SKM-1 (cell line): Measurements from ENCODE around the gene PARP8.
"Not testable (repeated sequence)": the region's sequence is repeated elsewhere in the genome, so short reads cannot be mapped to it uniquely, and the experiment has no call there.

ENCODE experiments used
- DNase-seq: peaks from one replicate; lab custom pipeline; 2025; ENCODE audit not compliant: unreplicated experiment; lab: John Stamatoyannopoulos, UW

The PARP8 gene

DNA sequence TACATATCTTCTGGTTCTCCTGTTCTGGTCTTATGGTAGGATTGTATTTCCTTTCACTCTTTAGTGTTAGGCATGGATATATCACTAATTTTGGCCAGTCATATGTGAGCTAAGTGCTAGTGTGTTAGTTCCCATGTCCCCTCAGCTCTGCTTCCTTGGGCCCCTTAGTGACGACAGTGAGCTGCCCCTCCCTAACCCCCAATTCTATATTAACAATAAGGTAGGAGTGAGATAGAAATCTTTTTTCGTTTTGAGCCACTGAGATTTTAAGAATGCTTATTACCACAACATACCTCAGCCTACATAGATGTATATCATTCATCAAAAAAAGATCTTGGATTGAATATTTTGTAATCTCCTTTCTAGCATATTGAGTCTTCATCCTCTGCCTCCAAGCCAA is 100.5 kb downstream of the PARP8 start:
- no peak for DNase-seq

DNA sequence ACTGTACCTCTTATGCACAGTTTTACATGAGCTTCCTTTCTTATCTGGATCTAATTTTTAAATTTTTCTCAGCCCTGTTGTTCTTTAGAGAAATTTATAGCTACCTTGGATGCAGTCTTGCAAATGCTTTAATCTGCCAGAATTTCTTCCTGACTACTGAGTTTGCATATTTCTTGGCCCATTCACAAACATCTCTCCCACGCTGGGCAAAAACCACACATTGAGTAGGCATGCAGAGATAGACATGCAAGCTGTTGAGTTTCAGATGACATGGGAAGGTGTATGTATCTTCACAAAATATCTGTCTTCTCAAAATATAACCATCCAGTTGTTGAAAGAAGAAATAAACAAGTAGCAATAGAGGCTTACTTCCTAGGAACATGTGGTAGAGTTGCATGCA is 101.2 kb downstream of the PARP8 start:
- no peak for DNase-seq

DNA sequence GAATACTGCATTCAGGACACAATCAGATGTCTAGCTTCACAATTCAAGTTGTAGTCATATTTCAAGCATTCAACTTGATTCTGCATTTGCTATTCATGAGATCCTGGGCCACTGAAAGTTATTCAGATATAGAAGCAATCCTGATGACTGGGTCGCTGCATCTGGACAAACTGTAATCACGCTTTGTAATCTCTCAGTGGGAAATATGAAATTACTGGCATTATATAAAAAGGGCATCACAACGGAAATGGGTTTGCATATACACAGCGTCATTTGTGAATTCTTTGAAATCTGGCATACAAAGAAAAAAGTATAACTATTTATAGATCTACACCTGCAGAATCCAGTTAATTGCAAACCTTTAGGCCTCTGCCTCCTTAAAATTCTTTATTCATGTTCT is 102.2 kb downstream of the PARP8 start:
- DNase-seq: no peak

GRCh38 chr5:50770441-50770840 is 104.0 kb downstream of the PARP8 start:
- no peak for DNase-seq

DNA sequence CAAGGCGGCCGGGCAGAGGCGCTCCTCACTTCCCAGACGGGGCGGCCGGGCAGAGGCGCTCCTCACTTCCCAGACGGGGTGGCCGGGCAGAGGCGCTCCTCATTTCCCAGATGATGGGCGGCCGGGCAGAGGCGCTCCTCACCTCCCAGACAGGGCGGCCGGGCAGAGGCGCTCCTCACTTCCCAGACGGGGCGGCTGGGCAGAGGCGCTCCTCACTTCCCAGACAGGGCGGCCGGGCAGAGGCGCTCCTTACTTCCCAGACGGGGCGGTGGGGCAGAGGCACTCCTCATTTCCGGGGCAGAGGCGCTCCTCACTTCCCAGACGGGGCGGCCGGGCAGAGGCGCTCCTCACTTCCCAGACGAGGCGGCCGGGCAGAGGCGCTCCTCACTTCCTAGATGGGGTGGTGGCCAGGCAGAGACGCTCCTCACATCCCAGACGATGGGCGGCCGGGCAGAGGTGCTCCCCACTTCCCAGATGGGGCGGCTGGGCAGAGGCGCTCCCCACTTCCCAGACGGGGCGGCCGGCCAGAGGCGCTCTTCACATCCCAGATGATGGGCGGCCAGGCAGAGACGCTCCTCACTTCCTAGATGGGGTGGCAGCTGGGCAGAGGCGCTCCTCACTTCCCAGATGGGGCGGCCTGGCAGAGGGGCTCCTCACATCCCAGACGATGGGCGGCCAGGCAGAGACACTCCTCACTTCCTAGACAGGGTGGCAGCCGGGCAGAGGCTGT is 108.2 kb downstream of the PARP8 start:
- DNase-seq: not testable (repeated sequence)

DNA sequence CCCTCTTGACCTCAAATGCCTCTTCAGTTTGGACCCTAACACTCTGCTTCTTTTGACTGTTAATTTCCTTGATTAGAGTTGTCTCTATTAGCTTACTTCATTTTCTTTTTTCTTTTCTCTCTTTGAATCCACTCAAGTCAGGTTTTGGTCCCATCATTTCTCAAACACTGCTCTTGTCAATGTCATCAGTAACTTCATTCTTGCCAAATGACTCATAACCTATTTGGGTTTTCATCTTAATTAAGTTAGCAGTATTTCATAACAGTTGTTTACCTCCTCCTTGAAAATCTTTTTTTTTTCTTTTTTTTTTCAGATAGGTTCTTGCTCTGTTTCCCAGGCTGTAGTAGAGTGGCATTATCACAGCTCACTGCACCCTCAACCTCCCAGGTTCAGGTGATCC is 119.6 kb downstream of the PARP8 start:
- no peak for DNase-seq

GRCh38 chr5:50791813-50792212 is 125.4 kb downstream of the PARP8 start:
- no peak for DNase-seq

DNA sequence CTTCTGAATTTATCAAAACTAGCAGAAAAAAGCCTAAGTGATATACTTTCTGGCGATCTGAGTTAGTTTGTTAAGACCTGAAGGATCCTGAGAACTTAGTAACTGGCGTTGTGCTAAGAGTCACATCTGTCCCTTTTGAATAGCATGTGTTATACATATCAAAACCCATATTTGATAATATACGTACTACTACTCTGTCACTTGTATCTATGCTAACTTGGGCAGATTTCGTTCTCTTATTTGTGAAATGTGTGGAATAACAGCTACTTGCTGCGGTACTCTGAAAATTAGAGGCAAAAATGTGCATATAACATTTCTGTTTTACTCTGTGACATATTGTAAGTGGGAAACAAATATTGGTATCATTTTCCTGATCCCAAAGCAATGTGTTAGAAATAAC is 126.4 kb downstream of the PARP8 start:
- no peak for DNase-seq

GRCh38 chr5:50794812-50795211 is 128.4 kb downstream of the PARP8 start:
- DNase-seq: no peak

GRCh38 chr5:50798002-50798401 is 131.6 kb downstream of the PARP8 start:
- DNase-seq: no peak

- DNase-seq: no peak
Observed at GRCh38 chr5:50799596-50799995, 133.2 kb downstream of the PARP8 start.

GRCh38 chr5:50800410-50800809 is 134.0 kb downstream of the PARP8 start:
- no peak for DNase-seq

DNA sequence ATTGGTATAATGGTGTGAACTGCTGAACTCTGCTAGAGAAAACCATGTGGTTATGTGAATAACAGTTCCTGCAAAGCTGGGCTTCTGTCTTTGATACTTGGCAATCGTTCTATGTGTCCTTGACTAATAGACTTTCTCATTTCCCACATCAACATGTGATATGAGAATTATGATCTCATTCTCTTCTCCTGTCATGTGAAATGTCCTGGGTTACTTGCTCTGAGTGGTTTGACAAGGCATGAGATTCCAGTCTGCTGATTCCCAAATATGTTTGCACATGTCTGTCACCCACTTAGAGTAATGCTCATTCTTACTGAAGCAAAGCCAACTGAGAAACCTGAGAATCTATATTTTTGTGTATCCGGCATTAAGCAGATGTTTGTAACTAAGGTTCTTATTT is 141.2 kb downstream of the PARP8 start:
- no peak for DNase-seq

GRCh38 chr5:50808406-50808805 is 142.0 kb downstream of the PARP8 start:
- no peak for DNase-seq

DNA sequence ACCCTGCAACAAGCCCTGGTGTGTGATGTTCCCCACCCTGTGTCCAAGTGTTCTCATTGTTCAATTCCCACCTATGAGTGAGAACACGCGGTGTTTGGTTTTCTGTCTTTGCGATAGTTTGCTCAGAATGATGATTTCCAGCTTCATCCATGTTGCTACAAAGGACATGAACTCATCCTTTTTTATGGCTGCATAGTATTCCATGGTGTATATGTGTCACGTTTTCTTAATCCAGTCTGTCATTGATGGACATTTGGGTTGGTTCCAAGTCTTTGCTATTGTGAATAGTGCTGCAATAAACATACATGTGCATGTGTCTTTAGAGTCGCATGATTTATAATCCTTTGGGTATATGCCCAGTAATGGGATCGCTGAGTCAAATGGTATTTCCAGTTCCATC is 145.3 kb downstream of the PARP8 start:
- DNase-seq: not testable (repeated sequence)

DNA sequence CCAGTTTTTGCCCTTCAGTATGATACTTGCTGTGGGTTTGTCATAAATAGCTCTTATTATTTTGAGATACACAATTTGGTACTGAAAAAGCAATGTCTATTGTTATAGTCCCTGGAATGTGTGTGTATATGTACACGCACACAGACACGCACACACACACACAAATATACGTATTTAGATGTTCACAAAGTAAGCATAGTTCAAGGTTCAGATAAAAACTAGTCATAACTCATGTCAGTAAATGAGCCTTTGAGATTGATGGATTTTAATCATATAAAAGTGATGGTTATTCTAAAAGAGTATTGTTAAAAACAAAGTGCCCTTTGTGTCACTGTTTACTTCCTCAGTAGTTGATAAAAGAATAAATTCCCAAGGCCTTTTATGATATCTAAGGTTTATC is 147.3 kb downstream of the PARP8 start:
- DNase-seq: no peak

DNA sequence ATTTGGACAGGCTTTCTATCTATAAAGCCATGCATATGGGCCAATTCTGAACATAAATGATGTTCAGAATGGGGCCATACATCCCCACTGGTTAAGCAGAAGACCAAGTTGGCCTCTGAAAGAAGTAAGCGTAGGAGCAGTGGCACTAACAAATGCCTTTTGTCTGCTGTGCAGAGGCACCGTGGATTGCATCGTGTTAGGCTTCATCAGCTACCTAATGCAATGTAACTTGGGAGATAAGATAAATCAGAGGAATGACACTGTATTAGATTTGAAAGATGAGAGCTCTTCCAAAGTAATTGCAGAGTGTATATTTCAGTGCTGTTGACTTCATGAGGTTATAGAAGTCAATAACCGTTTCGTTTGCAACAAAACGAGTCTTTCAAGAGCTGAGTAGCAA is 148.1 kb downstream of the PARP8 start:
- no peak for DNase-seq

- DNase-seq: no peak
Observed at GRCh38 chr5:50822046-50822445, 155.6 kb downstream of the PARP8 start.

GRCh38 chr5:50822761-50823160 is 156.3 kb downstream of the PARP8 start:
- no peak for DNase-seq

DNA sequence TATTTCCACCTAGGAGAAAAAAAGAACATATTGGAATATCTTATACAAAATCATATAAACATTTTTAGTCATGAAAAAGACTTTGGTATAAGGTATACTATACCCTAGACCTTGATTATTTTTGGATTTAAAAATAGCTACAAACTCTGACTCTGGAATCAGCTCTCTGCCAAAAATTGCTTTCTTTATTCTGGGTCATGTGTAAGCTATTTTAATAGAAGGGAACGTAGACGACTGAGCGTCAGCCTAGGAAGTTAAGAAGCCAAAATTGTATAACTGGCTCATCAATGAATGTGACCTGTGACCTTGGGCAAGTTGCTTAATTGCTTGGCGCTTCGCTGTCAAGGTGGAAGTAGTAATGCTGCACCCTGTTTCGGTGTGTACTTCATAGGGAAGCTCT is 157.1 kb downstream of the PARP8 start:
- DNase-seq: no peak

- no peak for DNase-seq
Observed at GRCh38 chr5:50824109-50824508, 157.7 kb downstream of the PARP8 start.

DNA sequence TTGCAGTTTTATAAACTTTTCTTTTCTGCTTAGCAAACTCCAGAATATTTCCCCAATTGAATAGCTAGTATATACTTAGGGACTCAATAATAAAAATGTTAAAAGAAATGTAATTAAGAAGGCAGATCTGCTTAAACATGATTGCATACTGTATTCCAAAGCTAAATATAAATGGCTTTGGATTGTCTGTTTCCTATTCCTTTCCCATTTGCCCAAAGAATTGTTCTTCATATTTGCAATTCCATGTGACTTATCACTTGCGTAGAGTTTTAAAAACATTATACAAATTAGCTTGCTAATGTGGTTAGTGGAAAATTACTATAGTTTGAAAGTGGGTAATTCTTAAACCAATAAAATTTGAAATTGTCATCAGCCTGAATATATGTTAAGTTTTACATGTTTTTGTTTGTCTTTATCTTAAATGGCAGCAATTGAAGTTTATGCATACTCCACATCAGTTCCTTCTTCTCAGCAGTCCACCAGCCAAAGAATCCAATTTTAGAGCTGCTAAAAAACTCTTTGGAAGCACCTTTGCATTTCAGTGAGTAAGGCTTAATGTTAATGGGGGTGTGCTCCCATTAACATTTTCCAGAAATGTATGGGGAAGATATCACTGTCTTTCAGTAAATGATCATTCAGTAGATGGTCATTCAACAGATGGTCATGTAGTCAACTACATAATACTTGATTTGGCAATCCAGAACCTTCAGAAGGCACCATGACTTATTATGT is 161.2 kb downstream of the PARP8 start:
- DNase-seq: no peak

DNA sequence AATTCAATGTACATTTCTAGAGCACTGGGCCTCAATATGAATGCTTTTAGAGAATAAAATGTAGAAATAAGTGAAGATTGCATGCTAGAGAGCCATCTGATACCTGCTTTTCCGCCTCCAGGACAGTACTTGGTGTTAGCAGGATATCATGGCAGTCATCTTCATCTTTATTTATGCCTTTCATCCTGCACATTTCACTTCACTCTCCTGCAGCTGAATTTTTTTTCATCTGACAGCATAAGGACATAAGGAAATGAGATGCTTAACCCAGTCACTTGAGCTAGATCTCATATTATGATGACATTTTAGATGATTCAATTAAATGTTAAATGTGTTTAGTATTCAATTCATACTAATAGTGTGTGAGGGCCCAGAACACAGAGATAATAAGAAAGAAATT is 162.6 kb downstream of the PARP8 start:
- DNase-seq: no peak
